Mesendoderm (in vitro differentiated cells): ENCODE results near the gene NCR3LG1.

Experiments used
- DNase-seq: peaks from one replicate; pipeline ENCODE4 v3.0.0; 2013
- H2AK5ac ChIP-seq: 2 replicates; pipeline ENCODE4 v1.6.1; 2013; ENCODE audit warnings: low read length, inconsistent platforms
- H2BK120ac ChIP-seq: 2 replicates; pipeline ENCODE4 v1.6.1; 2013; ENCODE audit warnings: low read depth, mild to moderate bottlenecking, low read length, moderate library complexity, mixed read lengths
- H2BK15ac ChIP-seq: replicated peaks from 2 replicates; pipeline ENCODE4 v1.6.1; 2013; ENCODE audit warnings: low read depth, mild to moderate bottlenecking, moderate library complexity
- H2BK5ac ChIP-seq: 2 replicates; pipeline ENCODE4 v1.6.1; 2013; ENCODE audit warnings: low read length, inconsistent platforms
- H3K18ac ChIP-seq: 2 replicates; pipeline ENCODE4 v1.6.1; 2013; ENCODE audit warnings: mild to moderate bottlenecking, low read length, mixed read lengths
- H3K23ac ChIP-seq: one replicate; pipeline ENCODE4 v1.6.1; 2013; ENCODE audit warnings: low read length
- H3K27ac ChIP-seq: 2 replicates; pipeline ENCODE4 v1.5.1; 2013; ENCODE audit warnings: low read depth, mild to moderate bottlenecking, inconsistent platforms, low read length, moderate library complexity
- H3K27me3 ChIP-seq: 2 replicates; pipeline ENCODE4 v1.6.1; 2013; ENCODE audit warnings: low read length, control low read depth, mild to moderate bottlenecking, inconsistent platforms; ENCODE audit not compliant: insufficient read depth, poor library complexity
- H3K36me3 ChIP-seq: 2 replicates; pipeline ENCODE4 v1.6.1; 2013; ENCODE audit warnings: low read length, inconsistent platforms; ENCODE audit not compliant: control insufficient read depth, insufficient read depth
- H3K4ac ChIP-seq: one replicate; pipeline ENCODE4 v1.6.1; 2013; ENCODE audit warnings: low read depth, mild to moderate bottlenecking, low read length, moderate library complexity
- H3K4me1 ChIP-seq: 2 replicates; pipeline ENCODE4 v1.6.1; 2013; ENCODE audit warnings: low read depth, low read length, inconsistent platforms; ENCODE audit not compliant: control insufficient read depth
- H3K4me2 ChIP-seq: 2 replicates; pipeline ENCODE4 v1.6.1; 2013; ENCODE audit warnings: low read length
- H3K4me3 ChIP-seq: 2 replicates; pipeline ENCODE4 v1.5.1; 2013; ENCODE audit warnings: mild to moderate bottlenecking, low read length
- H3K56ac ChIP-seq: one replicate; pipeline ENCODE4 v1.6.1; 2013; ENCODE audit warnings: low read length
- H3K79me1 ChIP-seq: 2 replicates; pipeline ENCODE4 v1.6.1; 2013; ENCODE audit warnings: low read length, inconsistent platforms
- H3K79me2 ChIP-seq: 2 replicates; pipeline ENCODE4 v1.6.1; 2013; ENCODE audit warnings: mild to moderate bottlenecking, low read length; ENCODE audit not compliant: control insufficient read depth, insufficient read depth
- H3K9ac ChIP-seq: 2 replicates; pipeline ENCODE4 v1.6.1; 2013; ENCODE audit warnings: low read length, inconsistent platforms
- H4K5ac ChIP-seq: one replicate; pipeline ENCODE4 v1.6.1; 2013; ENCODE audit warnings: low read length
- H4K8ac ChIP-seq: one replicate; pipeline ENCODE4 v1.6.1; 2013; ENCODE audit warnings: low read depth, mild to moderate bottlenecking, control low read depth, low read length, moderate library complexity
- WGBS: extraction: QIAGEN DNeasy Blood & Tissue Kit; methylation state at CpG from one replicate; pipeline ENCODE4 v1.1.7; 2013; ENCODE audit warnings: low lambda C conversion rate, missing lambda C conversion rate; ENCODE audit not compliant: insufficient coverage; ENCODE audit errors: extremely low coverage; 5-methylcytosine and 5-hydroxymethylcytosine counted together

NCR3LG1 gene

GRCh38 chr11:17412488-17413180 lies 61.0 kb downstream of the NCR3LG1 start:
- Histone ChIP-seq H3K4me2 (no peak overlapping the region), H2BK120ac (no peak overlapping the region), H3K56ac (no peak overlapping the region), H3K9ac (no peak overlapping the region), H3K27me3 (no peaks in the 10 kb centered on the region), H3K18ac (no peak overlapping the region), H2BK15ac (no peak overlapping the region), H3K36me3 (no peaks in the 10 kb centered on the region), H3K79me2 (no peaks in the 10 kb centered on the region), H3K23ac (no peak overlapping the region), H2BK5ac (no peak overlapping the region), H3K4me1 (no peaks in the 10 kb centered on the region), H3K4me3 (no peak overlapping the region), H3K4ac (no peak overlapping the region), H3K79me1 (no peaks in the 10 kb centered on the region), H2AK5ac (no peak overlapping the region), H3K27ac (no peak overlapping the region), H4K8ac (no peak overlapping the region), H4K5ac (no peak overlapping the region)
- WGBS, result no CpG with 5 or more reads among the region's 9 CpGs
- peak; percentile 27 for DNase-seq

GRCh38 chr11:17413414-17414316 lies 62.1 kb downstream of the NCR3LG1 start:
- no peaks in the 10 kb centered on the region for H3K79me2 ChIP-seq
- H3K4me1 ChIP-seq, result no peaks in the 10 kb centered on the region
- no peak overlapping the region for H2AK5ac ChIP-seq
- no peaks in the 10 kb centered on the region for H3K36me3 ChIP-seq
- H3K27ac ChIP-seq, result no peak overlapping the region
- H3K79me1 ChIP-seq, result no peaks in the 10 kb centered on the region
- no peak overlapping the region for H3K56ac ChIP-seq
- H3K23ac ChIP-seq, result no peak overlapping the region
- H3K27me3 ChIP-seq, result no peaks in the 10 kb centered on the region
- no peak overlapping the region for H3K4me2 ChIP-seq
- no CpG with 5 or more reads among the region's 15 CpGs for WGBS
- no peak overlapping the region for H3K18ac ChIP-seq
- DNase-seq, result no peak
- H3K4me3 ChIP-seq, result no peak overlapping the region
- H3K4ac ChIP-seq, result no peak overlapping the region
- no peak overlapping the region for H2BK15ac ChIP-seq
- no peak overlapping the region for H2BK120ac ChIP-seq
- H2BK5ac ChIP-seq, result no peak overlapping the region
- no peak overlapping the region for H3K9ac ChIP-seq
- no peak overlapping the region for H4K8ac ChIP-seq
- no peak overlapping the region for H4K5ac ChIP-seq

GRCh38 chr11:17414317-17414737 lies 62.7 kb downstream of the NCR3LG1 start:
- Histone ChIP-seq H3K4ac (no peak overlapping the region), H3K18ac (no peak overlapping the region), H3K4me1 (no peaks in the 10 kb centered on the region), H2BK5ac (no peak overlapping the region), H2BK15ac (no peak overlapping the region), H3K79me1 (no peaks in the 10 kb centered on the region), H3K23ac (no peak overlapping the region), H3K79me2 (no peaks in the 10 kb centered on the region), H2BK120ac (no peak overlapping the region), H3K4me3 (no peak overlapping the region), H3K27ac (no peak overlapping the region), H3K36me3 (no peaks in the 10 kb centered on the region), H4K8ac (no peak overlapping the region), H3K4me2 (no peak overlapping the region), H3K56ac (no peak overlapping the region), H4K5ac (no peak overlapping the region), H3K27me3 (no peaks in the 10 kb centered on the region), H2AK5ac (no peak overlapping the region), H3K9ac (no peak overlapping the region)
- WGBS, result no CpG with 5 or more reads among the region's 8 CpGs
- DNase-seq, result no peak

- H3K23ac ChIP-seq, result no peak overlapping the region
- no peak overlapping the region for H2BK15ac ChIP-seq
- H3K9ac ChIP-seq, result no peak overlapping the region
- H3K36me3 ChIP-seq, result no peaks in the 10 kb centered on the region
- no peak overlapping the region for H4K5ac ChIP-seq
- H4K8ac ChIP-seq, result no peak overlapping the region
- H3K56ac ChIP-seq, result no peak overlapping the region
- H3K4me1 ChIP-seq, result no peaks in the 10 kb centered on the region
- WGBS, result no CpG with 5 or more reads among the region's 5 CpGs
- no peaks in the 10 kb centered on the region for H3K79me2 ChIP-seq
- H3K27me3 ChIP-seq, result no peaks in the 10 kb centered on the region
- H2BK5ac ChIP-seq, result no peak overlapping the region
- no peak overlapping the region for H3K4me2 ChIP-seq
- H2AK5ac ChIP-seq, result no peak overlapping the region
- H3K4ac ChIP-seq, result no peak overlapping the region
- no peak overlapping the region for H3K27ac ChIP-seq
- DNase-seq, result no peak
- no peak overlapping the region for H3K4me3 ChIP-seq
- H3K79me1 ChIP-seq, result no peaks in the 10 kb centered on the region
- H2BK120ac ChIP-seq, result no peak overlapping the region
- H3K18ac ChIP-seq, result no peak overlapping the region
Measured at GRCh38 chr11:17414992-17415391, 63.4 kb downstream of the NCR3LG1 start.

GRCh38 chr11:17415523-17416104 lies 64.0 kb downstream of the NCR3LG1 start:
- no peak overlapping the region for H2AK5ac ChIP-seq
- no peak overlapping the region for H2BK5ac ChIP-seq
- no peaks in the 10 kb centered on the region for H3K27me3 ChIP-seq
- no peak overlapping the region for H3K56ac ChIP-seq
- H3K4ac ChIP-seq, result no peak overlapping the region
- H4K8ac ChIP-seq, result no peak overlapping the region
- H3K9ac ChIP-seq, result no peak overlapping the region
- H2BK15ac ChIP-seq, result no peak overlapping the region
- no peaks in the 10 kb centered on the region for H3K79me1 ChIP-seq
- H4K5ac ChIP-seq, result no peak overlapping the region
- H3K79me2 ChIP-seq, result no peaks in the 10 kb centered on the region
- no CpG with 5 or more reads among the region's 6 CpGs for WGBS
- no peak overlapping the region for H2BK120ac ChIP-seq
- H3K36me3 ChIP-seq, result no peaks in the 10 kb centered on the region
- no peak overlapping the region for H3K4me3 ChIP-seq
- H3K27ac ChIP-seq, result no peak overlapping the region
- H3K18ac ChIP-seq, result no peak overlapping the region
- no peak overlapping the region for H3K23ac ChIP-seq
- no peak overlapping the region for H3K4me2 ChIP-seq
- no peak for DNase-seq
- H3K4me1 ChIP-seq, result no peaks in the 10 kb centered on the region
